PC-9 (cell line): ENCODE results near the gene LAG3.

Experiments
- EZH2 ChIP-seq: fragments of 200-600 bp; sonication (generic); IDR thresholded peaks from 2 replicates; pipeline ENCODE4 v1.8.0; 2017; ENCODE audit warnings: antibody characterized with exemption, low read depth
- TF ChIP-seq, protein P1 (sequence below): fragments of 200-600 bp; sonication (generic); conservative IDR thresholded peaks from 2 replicates; pipeline ENCODE4 v1.6.1; 2017; ENCODE audit warnings: mixed run types, antibody characterized with exemption, mild to moderate bottlenecking, moderate library complexity

DNA sequence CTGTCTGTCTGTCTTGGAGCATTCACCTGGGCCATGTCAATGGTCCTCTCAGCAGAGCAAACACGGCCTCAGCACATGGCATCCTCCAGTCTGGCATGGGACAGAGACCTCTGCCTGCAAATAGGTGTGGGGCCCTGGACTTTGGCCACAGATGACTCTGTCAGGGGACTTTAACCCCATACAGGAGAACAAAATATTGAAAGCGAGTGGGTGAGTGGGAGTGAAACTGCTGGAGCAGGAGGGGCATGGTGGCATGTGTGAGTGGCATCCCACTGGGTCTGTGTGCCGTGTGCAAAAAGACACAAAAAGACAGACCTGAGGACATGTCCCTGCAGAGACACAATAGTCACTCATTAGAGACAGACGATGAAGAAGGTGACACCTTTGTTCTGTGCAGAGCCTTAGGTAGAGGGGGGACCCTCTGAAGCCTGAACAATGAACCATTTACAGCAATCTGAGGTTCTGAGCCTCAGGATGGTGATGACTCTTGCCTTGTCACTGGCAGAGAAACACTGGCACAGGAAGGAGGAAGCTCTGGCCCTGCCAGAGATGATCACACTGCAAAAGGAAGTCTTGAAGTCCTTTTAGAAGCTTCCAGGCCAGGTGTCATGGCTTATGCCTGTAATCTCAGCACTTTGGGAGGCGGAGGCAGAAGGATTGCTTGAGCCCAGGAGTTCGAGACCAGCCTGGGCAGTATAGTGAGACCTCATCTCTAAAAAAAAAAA is 7.5 kb downstream of the LAG3 start:
- TF ChIP-seq, protein P1, sequence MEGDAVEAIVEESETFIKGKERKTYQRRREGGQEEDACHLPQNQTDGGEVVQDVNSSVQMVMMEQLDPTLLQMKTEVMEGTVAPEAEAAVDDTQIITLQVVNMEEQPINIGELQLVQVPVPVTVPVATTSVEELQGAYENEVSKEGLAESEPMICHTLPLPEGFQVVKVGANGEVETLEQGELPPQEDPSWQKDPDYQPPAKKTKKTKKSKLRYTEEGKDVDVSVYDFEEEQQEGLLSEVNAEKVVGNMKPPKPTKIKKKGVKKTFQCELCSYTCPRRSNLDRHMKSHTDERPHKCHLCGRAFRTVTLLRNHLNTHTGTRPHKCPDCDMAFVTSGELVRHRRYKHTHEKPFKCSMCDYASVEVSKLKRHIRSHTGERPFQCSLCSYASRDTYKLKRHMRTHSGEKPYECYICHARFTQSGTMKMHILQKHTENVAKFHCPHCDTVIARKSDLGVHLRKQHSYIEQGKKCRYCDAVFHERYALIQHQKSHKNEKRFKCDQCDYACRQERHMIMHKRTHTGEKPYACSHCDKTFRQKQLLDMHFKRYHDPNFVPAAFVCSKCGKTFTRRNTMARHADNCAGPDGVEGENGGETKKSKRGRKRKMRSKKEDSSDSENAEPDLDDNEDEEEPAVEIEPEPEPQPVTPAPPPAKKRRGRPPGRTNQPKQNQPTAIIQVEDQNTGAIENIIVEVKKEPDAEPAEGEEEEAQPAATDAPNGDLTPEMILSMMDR = no peak
- TF ChIP-seq EZH2 = no peak
